K562 (cell line): ENCODE data around the gene TMEM222. TPM values are rescaled to one million over a fixed set of nuclear protein-coding genes. Genes with fewer than 3 reads are reported as not detected.

ENCODE experiments used
- ADNP ChIP-seq: fragments of 200-800 bp; sonication (Bioruptor generic); IDR thresholded peaks from 2 replicates; pipeline ENCODE4 v1.6.1; 2016; ENCODE audit warnings: missing genetic modification characterization, missing compliant biosample characterization
- BCLAF1 ChIP-seq, 2 experiments: fragments of 450-650 bp in 1 of 2; IDR thresholded peaks; 2 replicates each; pipeline ENCODE4 v1.6.1; 2011 to 2017; ENCODE audit warnings: low read depth in 2 of 2, antibody characterized with exemption in 1 of 2, borderline replicate concordance in 1 of 2, low read length in 1 of 2, mild to moderate bottlenecking in 1 of 2, mixed read lengths in 1 of 2; ENCODE audit not compliant: control insufficient read depth in 1 of 2
- CBX5 ChIP-seq: IDR thresholded peaks from 2 replicates; pipeline ENCODE4 v1.6.1; 2014; ENCODE audit warnings: low read depth, borderline replicate concordance
- CHD1 ChIP-seq: fragments of 200-600 bp; sonication (generic); IDR thresholded peaks from one replicate; pipeline ENCODE4 v1.6.1; 2012; ENCODE audit warnings: mild to moderate bottlenecking, moderate library complexity, low read length, inconsistent platforms
- CHD4 ChIP-seq: fragments of 200-600 bp; sonication (generic); IDR thresholded peaks from 3 replicates; pipeline ENCODE4 v1.6.1; 2012; ENCODE audit warnings: low read depth, mild to moderate bottlenecking, mixed read lengths, low read length, inconsistent platforms; ENCODE audit not compliant: insufficient read depth, insufficient replicate concordance, poor library complexity, severe bottlenecking
- FOXJ3 ChIP-seq: sonication (generic); formaldehyde crosslinking; IDR thresholded peaks from 2 replicates; pipeline ENCODE4 v1.4.0; 2020; ENCODE audit warnings: mild to moderate bottlenecking, missing genetic modification reagents
- HMG20B ChIP-seq: fragments of 250-450 bp; sonication (Bioruptor Pico); IDR thresholded peaks from 2 replicates; pipeline ENCODE4 v1.5.0; 2021; ENCODE audit warnings: mild to moderate bottlenecking
- HOMEZ ChIP-seq: fragments of 250-450 bp; sonication (Bioruptor Pico); IDR thresholded peaks from 2 replicates; pipeline ENCODE4 v1.4.0; 2020; ENCODE audit warnings: mild to moderate bottlenecking, moderate library complexity
- IRF9 ChIP-seq: fragments of 450-650 bp; IDR thresholded peaks from 2 replicates; pipeline ENCODE4 v1.6.1; 2016; ENCODE audit warnings: missing biosample characterization, missing genetic modification characterization
- POLR2AphosphoS2 ChIP-seq: IDR thresholded peaks from 2 replicates; pipeline ENCODE4 v1.6.1; 2012; ENCODE audit warnings: low read length, improper control_type of control experiment
- PRMT5 ChIP-seq: sonication (generic); formaldehyde crosslinking; IDR thresholded peaks from 2 replicates; pipeline ENCODE4 v1.5.0; 2020; ENCODE audit warnings: missing genetic modification reagents
- PTBP1 ChIP-seq: fragments of 200-400 bp; formaldehyde crosslinking; IDR thresholded peaks from 2 replicates; pipeline ENCODE4 v1.6.1; 2017; ENCODE audit warnings: low read depth, low read length
- ZBTB1 ChIP-seq: sonication (generic); formaldehyde crosslinking; IDR thresholded peaks from 2 replicates; pipeline ENCODE4 v1.8.1; 2023; ENCODE audit warnings: missing genetic modification reagents, low read depth, mild to moderate bottlenecking, borderline replicate concordance
- ZHX1 ChIP-seq: fragments of 150-350 bp; conservative IDR thresholded peaks from 2 replicates; pipeline ENCODE4 v1.6.1; 2014; ENCODE audit warnings: low read length
- ZNF134 ChIP-seq: fragments of 250-450 bp; sonication (Bioruptor Pico); conservative IDR thresholded peaks from 2 replicates; pipeline ENCODE4 v1.4.0; 2020
- ZNF586 ChIP-seq: fragments of 450-650 bp; formaldehyde crosslinking; conservative IDR thresholded peaks from 2 replicates; pipeline ENCODE4 v1.4.0; 2020; ENCODE audit warnings: mild to moderate bottlenecking, moderate library complexity
- ZNF79 ChIP-seq: fragments of 250-450 bp; sonication (Bioruptor Pico); IDR thresholded peaks from 2 replicates; pipeline ENCODE4 v1.4.0; 2020; ENCODE audit warnings: low read depth, mild to moderate bottlenecking, moderate library complexity
- polyA plus RNA-seq, 8 experiments: library from polyadenylated mRNA; depleted of rRNA in 4 of 8; stranded (reverse) in 5 of 8; unstranded in 3 of 8; fragments of >200 nt; fragmentation: Nextera tagmentation in 2 of 8; fragmentation: Illumina TruSeq in 1 of 8; extraction: Ambion mirVana in 2 of 8; extraction: Trizol in 1 of 8; gene quantifications; 2 replicates each; pipeline versions ENCODE4 v1.2.1 to v1.2.3, GENCODE V29; 2011 to 2014; ENCODE audit warnings: inconsistent platforms in 1 of 8, missing spikeins in 1 of 8
- total RNA-seq, 7 experiments: library from RNA; depleted of rRNA in 6 of 7; stranded (reverse); fragments of >200 nt in 6 of 7; fragmentation: Illumina TruSeq in 2 of 7; extraction: Trizol in 2 of 7; gene quantifications; 2 replicates each; pipeline versions ENCODE4 v1.2.1 to v1.2.3, GENCODE V29; 2011 to 2021; ENCODE audit warnings: low replicate concordance in 1 of 7

The TMEM222 gene
- total and polyA plus RNA-seq, 9 of the 15 experiments (the other 6 are each of a cell fraction or from before 2014, with no cell fraction given), result 6.9 to 48.0 (median 32.8) TPM

- no peak for TF ChIP-seq ZNF586 (CRISPR knock-in tag)
- TF ChIP-seq HOMEZ (CRISPR knock-in tag), result no peak
- TF ChIP-seq POLR2AphosphoS2, result no peak
- TF ChIP-seq ZHX1, result no peak
- TF ChIP-seq PTBP1, result no peak; the same call in 1 of the 2 replicates
- peak; percentile 45 for TF ChIP-seq CHD1
- 0 out of 2 replicates have a peak, but pooled peaks have one; percentile 26 for TF ChIP-seq ZBTB1
- TF ChIP-seq ADNP (tag), result no peak
- no peak for TF ChIP-seq CBX5
- TF ChIP-seq HMG20B (CRISPR knock-in tag), result no peak
- no peak for TF ChIP-seq BCLAF1 (IDR thresholded peaks at IDR 0.05; ENCODE audit: borderline replicate concordance in 1 of 2, control insufficient read depth in 1 of 2, low read depth in 2 of 2, low read length in 1 of 2)
- no peak for TF ChIP-seq IRF9
- no peak for TF ChIP-seq CHD4
- TF ChIP-seq FOXJ3 (CRISPR knock-in tag), result no peak
- no peak for TF ChIP-seq ZNF134 (CRISPR knock-in tag)
- TF ChIP-seq PRMT5 (CRISPR knock-in tag), result no peak
- TF ChIP-seq ZNF79, result no peak
These were observed 44.6 kb downstream of the TMEM222 start, which contains the start of gene MAP3K6 (continued) for GRCh38 chr1:27366411-27367159.
